Measurements from ENCODE around the gene PIP5K1B.
A peak's percentile ranks its signal among the peaks of the same experiment; 100 is the strongest.

Gene PIP5K1B

DNA sequence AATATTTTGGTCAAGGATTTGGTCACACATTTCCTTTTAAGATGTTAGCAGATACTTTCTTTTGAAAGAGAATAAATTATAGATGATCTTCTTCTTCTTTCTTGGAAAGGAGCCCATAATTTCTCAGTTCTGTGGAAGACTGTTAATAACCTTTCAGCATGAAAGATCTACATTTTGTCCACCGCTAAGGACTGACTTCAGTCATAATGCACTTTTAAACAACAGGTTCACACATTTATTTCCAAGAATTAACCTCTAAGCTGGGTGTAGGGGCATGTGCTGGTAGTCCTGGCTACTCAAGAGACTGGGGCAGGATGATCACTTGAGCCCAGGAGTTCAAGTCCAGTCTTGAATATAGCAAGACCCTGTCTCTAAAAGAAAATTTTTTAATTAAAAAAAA is 215.9 kb downstream of the PIP5K1B start:
- DNase-seq = no peak

DNA sequence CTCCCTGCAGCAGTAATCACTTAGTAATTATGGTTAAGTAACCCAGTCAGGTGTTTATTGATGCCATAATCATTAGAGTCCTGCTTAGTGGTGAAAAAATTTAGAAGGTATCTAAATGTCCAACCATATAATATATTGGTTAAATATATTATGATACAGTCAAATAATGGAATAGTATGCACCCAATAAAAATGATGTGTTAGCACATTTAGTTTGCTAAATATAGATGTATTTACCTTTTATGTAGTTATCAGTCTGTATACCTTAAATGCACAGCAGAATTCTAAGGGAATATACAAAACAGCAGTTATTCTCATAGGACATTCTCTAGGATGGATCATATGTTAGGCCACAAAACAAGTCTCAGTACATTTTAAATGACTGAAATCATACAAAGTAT is 218.4 kb downstream of the PIP5K1B start:
- DNase-seq = no peak

DNA sequence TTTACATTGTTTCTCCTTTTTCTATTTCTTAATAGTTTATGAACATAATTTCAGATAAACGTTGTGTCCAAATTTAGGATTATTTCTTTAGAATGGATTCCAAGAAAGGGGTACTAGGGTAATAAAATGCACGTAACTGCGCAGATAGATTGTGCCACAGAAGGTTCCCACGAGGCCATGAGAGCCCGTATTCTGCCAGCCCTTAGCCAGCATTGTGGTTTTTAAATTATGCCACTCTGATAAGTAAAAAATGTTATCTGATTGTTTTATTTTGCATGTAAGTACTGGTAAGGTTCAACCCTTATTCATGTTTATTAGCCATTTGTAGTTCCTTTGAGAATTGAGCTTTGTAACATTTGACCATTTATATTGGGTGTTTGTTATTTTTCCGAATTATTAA is 220.1 kb downstream of the PIP5K1B start:
- no peak for DNase-seq

DNA sequence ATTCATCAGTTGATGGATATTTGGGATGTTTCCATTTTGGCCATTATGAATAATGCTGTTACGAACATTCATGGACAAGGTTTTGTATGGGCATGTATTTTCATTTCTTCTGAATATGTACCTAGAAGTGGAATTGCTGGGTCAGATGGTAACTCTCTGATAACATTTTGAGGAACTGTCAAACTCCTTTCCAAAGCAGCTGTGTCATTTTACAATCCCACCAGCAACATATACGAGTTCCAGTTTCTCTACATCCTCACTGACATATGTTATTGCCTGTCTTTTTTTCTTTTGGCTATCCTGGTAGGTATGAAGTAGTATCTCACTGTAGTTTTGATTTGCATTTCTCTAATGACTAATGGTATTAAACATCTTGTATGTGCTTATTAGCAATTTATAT is 222.1 kb downstream of the PIP5K1B start:
- no peak for DNase-seq

DNA sequence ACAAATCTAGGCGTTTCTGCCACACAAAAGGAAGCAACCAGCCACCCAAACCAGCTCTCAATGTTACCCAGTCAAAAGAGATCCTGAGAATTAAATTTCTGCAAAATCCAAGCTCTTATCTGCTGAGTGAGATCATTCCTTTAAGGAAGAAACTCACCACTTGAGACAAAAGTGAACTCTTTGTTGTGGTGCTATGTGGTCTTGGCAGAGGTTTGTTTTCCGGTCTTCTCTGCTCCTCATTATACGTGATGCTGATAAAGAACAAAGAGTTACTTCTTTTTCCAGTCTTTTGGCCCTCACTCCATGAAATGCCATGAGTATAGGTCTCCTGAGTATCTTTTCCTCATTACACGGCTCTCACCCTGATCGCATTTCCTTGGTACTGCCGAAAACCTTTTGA is 226.8 kb downstream of the PIP5K1B start:
- no peak for DNase-seq

DNA sequence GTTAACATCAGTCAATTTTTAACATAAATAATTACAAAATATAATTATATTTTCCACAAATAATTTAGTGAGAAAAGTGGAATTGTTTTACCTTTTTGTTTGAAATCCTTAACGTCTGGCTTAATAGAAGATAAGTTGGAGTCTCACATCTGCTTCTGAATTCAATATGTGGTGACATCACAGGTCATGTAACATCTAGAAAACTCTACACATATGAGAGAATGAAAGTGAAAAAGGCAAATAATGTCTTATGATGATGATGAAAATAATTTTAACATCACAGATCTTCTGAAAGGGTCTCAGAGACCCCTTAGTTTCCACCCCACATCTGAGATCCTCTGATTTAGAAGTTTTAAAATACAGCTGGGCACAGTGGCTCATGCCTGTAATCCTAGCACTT is 227.4 kb downstream of the PIP5K1B start:
- DNase-seq = no peak

DNA sequence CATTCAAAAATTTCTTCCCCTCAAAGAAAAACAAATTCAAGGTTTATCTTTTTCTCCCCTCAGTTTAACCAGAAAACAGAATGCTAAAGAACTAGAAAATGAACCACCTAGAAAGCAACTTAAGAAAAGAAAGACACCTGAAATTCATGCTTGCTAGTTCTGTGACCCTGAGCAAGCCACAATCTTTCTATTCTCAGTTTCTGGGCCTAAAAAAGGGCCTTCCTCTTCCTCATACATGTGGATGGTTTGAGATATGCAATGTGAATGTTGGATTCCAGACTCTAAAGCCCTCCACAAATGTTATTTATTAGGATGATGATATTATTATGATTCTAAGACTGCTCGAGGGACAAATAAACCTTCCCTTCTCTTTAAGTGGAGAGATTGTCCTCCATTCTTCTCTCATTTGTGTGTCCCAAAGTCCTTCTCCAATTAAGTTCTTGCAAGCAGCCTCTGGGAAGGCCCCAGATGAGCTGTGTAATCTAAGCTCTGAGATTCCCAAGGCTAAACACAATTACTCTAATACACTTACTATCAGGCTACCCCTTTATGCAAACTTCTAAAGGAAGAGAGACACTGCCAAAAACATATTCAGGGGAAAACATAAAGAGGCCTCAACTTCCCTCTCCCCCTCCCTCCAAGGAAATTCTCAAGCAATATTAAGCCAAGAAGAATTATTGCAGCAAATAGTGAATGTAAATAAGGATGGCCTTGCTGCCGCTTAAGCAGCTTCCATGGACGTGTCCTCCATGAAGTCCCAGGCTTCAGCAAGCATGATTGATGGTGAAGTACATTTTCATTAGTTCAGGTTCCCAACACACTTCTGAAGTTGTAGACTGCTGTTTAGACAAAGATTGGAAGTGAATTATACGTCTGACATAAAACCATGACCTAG is 228.6 kb downstream of the PIP5K1B start:
- DNase-seq = no peak

DNA sequence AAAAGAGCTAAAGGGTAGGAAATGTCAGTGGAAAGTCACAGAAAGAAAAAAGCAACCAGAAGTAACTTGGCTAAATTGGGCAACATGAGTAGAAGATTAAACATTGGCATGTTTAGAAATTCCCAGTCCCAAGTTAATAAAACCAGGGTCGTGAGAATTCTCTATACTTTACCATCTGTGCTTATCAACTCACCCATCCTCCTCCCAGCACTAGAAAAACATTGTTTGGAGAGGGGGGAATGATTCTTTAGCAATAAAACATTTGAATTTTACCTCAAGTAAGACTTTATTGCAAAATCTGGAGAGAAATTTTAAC is 229.2 kb downstream of the PIP5K1B start:
- DNase-seq = no peak

DNA sequence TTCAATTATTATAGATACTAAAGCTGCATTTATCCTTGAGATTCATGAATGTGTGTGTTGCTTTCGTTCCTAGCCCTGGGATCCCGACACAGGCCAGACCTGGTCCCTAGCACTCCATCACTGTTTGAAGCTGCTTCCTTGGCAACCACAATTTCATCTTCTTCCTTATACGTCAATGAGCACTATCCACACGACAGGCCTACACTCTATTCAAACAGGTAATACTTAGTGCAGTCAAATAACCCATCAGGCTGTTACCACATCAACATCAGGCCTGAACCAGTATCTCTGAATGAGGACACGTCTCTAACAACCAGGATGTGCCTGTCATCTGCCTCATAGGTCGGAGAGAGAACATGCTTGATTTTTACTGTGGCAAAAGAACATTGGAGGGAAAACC is 235.5 kb downstream of the PIP5K1B start:
- no peak for DNase-seq

DNA sequence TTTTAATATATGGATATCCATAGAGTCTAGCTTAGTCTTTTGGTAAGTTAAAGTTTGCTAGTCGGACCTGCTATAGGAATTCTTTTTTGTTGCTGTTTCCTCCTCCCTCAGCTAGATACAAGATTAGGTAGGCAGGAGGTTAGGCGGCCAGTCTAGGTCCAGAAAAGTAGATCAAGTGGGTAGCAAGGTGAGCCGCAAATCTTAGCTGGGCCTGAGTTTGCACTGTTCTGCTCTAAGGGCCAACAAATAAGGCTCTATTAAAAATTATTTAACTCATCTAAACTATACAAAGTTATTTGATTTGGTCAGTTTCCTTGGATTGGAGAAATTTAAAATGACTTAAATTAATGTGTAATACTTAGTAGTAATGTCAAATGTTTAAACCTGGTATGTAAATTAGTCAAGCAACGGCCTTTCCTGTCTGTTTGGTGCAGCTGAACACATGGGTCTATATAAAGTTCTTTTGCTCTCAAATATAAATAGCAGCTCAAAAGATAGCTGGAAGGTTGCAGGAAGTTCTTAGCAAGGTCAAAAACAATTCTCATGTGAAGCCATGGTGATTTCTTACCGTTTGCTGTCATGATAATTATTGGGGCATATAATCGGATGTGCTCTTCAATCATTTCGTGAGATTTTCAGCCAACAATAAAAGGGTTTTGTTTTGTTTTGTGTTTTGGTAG is 236.9 kb downstream of the PIP5K1B start:
- no peak for DNase-seq

DNA sequence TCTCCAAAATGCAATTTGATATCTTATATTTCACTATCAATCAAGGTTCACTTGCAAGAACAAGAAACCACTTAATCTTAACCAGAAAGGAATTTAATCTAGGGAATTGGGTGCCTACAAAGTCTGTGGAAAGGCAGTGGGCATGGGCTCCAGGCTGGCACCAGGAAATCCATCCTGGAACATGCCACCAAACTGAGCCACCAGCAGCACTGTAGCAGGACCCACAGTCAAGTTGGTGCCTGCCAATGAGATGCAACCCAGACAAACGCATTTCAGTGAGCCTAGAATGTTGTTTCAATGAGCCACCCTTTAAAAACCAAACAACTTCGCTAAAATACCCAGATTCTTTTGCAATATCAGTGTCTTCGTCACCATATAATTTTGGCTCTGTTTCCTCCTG is 237.8 kb downstream of the PIP5K1B start:
- DNase-seq = no peak

DNA sequence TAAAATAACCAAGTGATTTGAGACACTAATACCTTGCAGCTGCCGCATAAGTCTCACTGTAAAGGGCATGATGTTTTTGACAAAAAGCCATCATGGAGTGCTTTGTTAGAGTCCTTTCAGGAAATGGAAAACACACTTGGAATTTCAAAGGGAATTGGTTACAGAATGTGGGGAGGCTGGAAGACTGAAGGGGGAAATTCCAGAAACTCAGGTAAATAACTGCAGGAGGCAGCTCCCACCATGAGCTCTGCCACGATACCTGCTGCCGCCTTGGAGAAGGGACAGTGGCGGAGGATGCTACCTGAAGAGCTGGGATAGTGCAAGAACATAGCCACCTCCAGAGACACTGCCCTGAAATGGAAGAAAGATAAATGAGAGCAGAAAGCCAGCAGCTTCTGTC is 242.0 kb downstream of the PIP5K1B start:
- DNase-seq = no peak

DNA sequence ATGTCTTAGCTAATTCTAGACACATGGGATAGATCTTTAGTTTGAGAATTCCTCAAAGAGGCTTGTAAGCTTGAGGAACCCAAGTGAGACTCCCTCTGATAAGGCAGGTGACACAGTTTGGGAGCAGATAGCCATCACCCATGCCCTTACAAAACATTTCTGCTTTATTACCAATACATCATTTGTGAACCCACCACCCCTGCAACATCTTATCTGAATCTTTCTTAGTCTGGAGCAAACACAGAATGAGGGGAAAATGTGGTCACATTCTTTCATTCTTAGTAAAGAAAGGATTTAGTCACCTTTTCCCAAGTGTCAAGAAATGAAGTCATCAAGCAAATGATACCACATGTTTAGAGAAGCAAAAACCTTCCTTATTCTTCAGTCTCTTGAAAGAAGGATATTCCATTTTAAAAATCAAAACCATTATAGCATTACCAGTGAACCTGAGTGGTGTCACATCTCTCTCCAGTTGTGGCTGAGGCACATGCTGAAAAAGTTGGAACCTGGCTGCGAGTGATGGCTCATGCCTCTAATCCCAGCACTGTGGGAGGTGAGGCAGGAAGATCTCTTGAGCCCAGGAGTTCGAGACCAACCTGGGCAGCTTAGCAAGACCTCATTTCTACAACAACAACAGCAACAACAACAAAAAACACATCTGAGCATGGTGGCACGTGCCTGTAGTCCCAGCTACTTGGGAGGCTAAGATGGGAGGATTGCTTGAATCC is 243.0 kb downstream of the PIP5K1B start:
- no peak for DNase-seq

DNA sequence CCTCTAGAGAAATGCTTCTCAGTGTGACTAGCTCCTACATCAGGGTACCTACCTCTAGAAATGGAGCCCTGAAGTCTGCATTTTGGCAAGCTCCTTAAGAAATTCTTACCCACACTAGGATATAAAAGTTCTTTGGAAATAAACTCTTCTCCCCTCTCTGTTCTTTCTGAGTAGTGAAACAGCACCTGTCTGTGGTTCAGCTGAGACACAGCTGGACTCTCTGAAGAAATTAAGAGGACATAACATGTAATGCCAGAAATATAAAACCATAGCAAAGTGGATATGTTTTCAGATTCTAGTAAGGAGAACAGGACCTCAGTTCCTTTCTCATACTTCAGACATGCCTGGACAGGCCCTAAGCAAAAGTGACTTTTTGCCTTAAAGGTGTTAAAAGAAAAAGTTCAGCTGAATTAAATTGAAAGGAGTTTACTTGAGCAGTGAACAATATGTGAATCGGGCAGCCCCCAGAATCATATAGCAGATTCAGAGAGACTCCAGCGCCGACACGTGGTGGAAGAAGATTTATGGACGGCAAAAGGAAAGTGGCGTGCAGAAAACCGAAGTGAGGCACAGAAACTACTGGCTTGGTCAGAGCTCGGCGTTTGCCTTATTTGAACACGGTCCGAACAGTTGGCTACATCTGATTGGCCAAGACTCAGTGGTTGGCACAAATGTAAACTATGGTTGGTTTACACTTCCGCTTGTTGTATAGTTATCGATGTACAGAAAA is 244.4 kb downstream of the PIP5K1B start:
- DNase-seq = peak; percentile 11

DNA sequence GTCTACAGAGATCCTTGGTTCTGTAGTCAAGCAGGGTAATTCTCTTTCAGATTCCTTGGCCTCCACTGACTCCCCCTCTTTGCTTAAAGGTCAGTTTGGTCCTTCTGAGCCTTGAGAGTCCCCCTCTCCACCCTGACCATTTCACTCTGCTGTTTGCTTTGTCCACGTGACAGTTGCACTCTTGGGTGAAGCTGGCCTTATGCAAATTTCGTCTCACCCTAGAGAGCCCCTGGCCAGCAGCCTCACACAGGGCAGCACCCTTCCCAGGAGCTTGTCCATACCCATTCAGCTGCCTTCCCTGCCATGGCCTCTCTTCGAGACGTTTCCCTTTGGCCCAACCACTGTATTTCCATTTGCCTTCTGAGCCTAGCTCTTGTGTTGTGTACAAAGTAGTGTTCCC is 245.1 kb downstream of the PIP5K1B start:
- DNase-seq = no peak

DNA sequence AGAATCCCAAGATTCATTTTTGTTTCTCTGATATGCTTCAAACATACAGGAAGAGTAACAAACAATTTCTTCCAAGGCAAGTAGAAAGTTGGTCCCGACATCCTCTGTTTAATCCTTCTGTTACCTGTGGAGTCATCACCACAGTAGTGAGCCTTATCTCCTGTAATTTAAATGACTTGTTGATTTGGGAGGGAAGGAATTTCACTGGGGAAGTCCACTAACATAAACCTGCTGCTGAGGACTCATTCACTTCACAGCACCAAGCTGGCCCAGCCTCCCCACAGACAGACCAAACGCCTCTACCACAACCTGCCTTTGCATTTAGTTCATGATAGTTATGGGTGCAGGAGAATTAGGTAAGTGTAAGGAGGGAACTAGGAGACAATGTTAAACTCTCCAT is 245.6 kb downstream of the PIP5K1B start:
- DNase-seq = no peak

DNA sequence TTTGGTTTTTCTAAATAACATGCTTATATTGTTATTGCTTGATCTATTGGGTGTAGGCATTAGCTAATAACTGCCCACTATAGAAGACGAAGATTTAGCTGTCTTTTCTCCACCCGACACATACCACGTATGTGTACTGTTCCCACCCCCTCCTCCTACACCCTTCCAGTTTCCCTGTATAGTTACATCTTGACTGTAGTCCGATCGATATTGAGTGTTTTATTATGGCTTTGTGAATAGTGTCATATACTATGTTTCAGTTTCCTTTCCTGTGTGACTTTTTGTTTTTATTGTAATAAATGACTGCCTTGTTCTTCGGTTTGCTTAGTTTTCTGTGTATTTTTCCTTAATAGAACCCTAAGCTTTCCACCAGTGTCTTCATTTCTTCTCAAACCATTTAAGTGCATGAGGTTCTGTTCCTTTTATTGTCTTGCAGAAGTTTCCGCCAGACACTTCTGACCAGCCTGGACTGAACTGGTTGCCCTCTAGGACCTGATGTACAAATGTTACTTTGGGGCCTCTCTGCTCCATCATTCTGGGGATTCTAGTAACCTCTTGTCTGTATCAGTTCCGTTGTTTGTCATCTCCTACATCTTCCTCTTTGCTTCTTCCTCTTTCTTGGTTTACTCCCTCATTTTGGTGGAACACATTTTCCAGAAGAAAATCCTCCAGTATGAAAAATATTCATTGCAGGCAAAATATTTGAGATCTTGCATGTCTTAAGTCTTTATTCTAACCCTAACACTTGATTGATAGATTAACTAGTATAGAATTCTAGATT is 247.0 kb downstream of the PIP5K1B start:
- DNase-seq = no peak

DNA sequence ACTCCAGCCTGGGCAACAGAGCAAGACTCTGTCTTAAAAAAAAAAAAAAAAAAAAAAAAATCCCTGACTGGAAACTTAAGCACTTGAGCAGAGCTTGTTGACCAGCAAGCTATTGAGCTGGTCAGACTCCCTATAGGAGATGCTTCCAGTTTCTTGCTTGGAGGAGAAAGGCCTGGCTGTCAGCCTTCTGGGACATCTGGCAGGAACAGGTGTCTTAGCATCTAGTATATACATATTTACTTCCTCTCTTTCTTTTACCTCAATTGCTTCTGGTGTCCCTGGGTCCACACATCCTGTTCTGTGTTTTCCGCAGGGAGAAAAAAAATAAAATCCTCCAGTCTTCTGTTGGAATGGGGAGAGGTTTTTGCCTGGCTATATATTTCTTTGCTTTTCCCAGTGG is 248.7 kb downstream of the PIP5K1B start:
- no peak for DNase-seq

DNA sequence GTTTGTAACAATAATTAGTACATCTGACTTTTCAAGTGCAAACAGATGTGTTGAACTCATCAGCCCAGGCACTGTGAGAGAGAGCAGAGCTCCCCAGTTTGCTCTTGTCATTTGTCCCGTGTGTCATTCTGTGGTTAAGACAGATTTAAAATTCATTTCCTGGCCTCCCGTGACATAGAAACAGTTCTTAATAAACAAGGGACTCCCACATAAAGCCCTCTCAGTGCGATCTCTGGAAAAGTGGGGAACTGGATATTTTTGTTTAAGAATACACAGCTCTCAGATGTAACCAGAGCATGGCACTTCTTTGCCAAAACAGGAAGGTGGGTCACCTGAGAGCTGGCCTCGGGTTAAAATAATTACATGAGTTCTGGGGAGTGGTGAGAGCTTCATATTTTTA is 250.3 kb downstream of the PIP5K1B start:
- no peak for DNase-seq

DNA sequence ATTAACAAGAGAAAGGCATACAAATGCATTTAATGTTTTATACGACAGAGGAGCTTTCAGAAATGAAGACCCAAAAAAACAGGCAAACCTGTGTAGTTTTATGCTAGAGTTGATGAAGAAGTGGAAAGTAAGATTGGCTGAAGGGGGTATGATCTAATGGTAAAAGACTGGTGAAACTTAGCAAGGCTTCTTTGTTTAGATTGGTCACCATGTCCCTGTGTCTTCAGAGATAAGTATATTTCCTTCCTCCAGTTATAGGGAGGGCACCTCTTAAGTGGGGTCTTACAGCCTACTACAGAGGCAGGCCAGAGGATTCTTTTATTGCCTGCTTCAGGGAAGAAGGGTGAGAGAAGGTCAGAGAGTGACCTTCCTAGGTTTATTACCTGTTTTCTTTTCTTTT is 252.4 kb downstream of the PIP5K1B start:
- DNase-seq = no peak

DNA sequence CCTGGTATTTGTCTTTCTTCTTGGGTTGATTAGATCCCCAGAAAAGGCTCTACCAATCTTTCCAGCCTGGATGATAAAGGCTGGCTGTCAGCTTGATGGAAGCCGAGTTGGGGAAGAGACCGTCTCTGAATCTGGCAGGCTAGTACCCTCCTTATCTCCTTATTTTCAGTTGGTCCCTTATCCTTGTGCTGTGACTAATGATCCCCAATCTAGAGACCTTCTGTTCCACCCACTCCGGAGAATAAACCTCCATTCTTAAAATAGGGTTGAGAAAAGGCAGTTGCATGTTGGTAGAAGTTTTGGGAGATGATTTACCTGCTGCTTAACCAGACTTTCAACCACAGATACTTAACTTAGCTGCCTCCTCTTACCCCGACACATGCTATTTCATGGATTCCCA is 256.5 kb downstream of the PIP5K1B start:
- DNase-seq = no peak

DNA sequence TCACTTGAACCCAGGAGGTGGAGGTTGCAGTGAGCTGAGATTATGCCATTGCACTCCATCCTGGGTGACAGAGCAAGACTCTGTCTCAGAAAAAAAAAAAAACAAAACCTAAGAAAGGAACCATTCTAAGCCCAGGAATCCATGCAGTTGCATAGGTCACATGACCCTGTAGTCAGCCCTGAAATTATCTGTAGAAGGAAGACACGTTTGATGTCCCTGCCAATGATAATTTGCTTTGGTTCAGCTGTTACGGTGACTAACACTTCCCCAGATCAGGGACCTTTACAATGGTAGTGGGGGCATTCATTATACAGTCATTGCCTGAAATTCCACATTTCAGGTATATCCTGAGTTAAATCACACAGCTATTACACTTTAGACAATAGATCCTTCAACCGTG is 258.4 kb downstream of the PIP5K1B start:
- no peak for DNase-seq

Data from fibroblast of skin of scalp (primary cell).